Activated CD4-positive, alpha-beta T cell treated with anti-CD3 and anti-CD28 coated beads for 1 hour (primary cell): ENCODE data around the gene GGT6.
"Not testable (repeated sequence)": the region's sequence is repeated elsewhere in the genome, so short reads cannot be mapped to it uniquely, and the experiment has no call there.

ENCODE experiments used
- DNase-seq: peaks from one replicate; pipeline ENCODE4 v3.0.0-alpha.2; 2020

Gene GGT6, protein sequence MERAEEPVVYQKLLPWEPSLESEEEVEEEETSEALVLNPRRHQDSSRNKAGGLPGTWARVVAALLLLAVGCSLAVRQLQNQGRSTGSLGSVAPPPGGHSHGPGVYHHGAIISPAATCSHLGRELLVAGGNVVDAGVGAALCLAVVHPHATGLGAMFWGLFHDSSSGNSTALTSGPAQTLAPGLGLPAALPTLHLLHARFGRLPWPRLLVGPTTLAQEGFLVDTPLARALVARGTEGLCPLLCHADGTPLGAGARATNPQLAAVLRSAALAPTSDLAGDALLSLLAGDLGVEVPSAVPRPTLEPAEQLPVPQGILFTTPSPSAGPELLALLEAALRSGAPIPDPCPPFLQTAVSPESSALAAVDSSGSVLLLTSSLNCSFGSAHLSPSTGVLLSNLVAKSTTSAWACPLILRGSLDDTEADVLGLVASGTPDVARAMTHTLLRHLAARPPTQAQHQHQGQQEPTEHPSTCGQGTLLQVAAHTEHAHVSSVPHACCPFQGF

DNA sequence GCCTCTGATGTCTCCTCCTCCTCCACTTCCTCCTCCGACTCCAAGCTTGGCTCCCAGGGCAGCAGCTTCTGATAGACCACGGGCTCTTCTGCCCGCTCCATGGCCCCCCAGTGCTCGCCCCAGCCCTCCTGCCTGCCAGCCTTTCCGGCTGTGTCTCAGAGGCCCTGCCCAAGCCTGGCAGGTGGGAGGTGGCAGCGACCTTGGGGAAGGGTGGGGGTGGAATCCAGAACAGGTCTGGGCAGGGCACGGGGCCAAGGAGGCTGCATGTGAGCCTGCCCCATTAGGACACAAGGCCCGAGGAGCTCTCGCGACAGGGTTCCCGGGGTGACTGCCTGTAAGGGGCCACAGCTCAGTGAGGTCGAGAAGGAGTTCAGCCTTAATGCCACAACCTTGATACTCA is at the start of gene GGT6:
TSS of gene GGT6 (minus strand) at position 157 of the 400 bp plus-strand sequence. CDS start at position 101, 56 bp downstream.
- no peak for DNase-seq

DNA sequence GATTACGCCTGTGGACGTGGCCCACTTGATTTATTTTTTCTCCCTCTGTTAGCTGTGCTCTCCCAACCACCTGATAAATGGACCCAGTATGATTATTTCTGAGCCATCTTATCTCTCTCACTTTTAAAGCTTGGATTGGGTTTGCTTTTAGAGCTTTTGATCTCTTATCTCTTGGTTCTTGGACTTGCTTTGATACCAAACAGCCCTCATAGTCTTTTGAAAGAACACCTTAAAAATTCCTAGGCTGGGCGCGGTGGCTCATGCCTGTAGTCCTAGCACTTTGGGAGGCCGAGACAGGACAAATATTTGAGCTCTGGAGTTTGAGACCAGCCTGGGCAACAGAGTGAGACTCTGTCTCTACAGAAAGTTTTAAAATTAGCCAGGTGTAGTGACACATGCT is 49.8 kb upstream of the GGT6 start:
- no peak for DNase-seq

DNA sequence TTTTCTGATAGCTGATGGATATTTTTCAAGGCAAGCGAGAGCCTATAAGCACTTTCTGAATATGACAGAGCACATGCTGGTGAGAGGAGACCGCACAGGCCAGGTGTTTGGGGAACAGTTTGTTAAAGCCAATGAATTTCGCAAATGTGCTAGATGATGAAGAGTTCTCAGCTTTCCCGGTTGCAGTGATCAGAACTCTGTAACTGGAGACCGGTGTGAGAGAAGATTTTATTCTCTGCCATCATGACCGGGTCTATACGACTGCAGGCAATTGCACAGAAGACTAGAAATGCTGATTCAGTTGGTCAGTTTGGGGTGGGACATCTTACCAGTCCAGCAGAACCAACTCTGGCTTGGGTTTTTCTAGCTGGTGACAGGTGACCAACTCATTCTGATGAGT is 49.4 kb upstream of the GGT6 start:
- DNase-seq, result no peak

DNA sequence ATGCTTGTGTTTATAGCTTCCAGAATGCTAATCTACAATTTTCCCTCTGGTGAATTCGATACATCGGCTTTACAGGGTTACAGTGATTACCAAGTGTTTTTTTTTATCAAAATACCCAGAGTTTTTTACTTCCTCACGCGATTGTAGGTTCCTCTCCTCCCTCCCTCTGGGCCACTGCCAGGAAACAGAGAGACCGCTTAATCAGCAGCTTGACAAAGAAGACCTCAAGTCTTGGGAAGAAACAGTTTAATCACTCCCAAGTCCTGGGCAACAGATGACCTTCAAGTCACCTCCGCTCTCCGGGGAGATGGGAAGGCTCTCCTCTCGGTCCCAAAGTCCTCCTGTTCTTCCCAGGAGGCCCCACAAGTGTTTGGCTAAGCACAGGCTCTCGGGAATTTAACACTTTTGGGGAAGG is 47.4 kb upstream of the GGT6 start:
- DNase-seq, result no peak

DNA sequence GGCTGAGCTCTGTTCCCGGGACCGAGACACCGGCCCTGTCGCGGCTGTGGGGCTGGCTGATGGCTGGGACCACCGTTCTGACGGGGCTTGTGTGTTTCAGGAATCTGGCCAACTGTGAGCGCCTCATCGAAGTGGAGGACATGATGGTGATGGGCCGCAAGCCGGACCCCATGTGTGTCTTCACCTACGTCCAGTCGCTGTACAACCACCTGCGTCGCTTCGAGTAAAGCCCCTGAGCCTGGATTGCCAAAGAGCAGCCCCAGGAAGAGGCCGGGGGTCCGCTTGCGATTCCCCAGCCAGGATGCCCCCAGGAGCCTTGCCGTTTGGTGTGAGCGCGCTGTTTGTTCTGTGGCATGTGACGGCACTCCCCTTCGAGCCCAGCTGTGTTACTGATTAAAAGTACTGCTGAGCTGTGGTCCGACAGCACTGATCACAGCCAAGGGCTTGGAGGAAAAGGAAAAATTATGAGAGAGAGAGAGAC is 46.9 kb upstream of the GGT6 start:
- no peak for DNase-seq

DNA sequence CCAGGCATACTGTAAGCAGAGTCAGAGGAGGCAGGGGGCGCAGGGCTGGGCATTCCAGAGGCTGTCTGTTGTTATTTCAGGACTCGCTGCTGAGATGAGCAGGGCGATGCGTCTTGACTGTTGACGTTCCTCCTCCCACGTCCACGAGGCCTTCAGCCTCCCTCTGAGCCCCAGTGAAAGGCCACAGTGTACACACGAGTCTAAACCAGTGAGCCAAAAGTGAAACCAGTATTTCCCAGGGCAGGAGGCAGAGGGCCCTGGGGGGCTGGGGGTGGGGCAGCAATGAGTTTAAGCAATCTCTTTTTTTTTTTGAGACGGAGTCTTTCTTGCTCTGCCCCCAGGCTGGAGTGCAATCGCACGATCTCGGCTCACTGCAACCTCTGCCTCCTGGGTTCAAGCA is 45.4 kb upstream of the GGT6 start:
- DNase-seq, result no peak

DNA sequence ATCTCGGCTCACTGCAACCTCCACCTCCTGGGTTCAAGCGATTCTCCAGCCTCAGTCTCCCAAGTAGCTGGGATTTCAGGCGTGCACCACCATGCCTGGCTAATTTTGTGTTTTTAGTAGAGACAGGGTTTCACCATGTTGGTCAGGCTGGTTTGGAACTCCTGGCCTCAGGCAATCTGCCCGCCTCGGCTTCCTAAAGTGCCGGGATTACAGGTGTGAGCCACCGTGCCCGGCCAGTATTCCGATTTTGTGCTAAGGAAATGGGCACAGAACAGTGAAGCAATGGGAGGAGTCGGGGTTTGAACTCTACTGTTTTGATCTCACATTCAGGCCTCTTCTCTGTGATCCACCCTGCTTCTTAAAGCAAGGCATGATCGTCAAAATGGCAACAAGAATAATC is 44.4 kb upstream of the GGT6 start:
- not testable (repeated sequence) for DNase-seq

DNA sequence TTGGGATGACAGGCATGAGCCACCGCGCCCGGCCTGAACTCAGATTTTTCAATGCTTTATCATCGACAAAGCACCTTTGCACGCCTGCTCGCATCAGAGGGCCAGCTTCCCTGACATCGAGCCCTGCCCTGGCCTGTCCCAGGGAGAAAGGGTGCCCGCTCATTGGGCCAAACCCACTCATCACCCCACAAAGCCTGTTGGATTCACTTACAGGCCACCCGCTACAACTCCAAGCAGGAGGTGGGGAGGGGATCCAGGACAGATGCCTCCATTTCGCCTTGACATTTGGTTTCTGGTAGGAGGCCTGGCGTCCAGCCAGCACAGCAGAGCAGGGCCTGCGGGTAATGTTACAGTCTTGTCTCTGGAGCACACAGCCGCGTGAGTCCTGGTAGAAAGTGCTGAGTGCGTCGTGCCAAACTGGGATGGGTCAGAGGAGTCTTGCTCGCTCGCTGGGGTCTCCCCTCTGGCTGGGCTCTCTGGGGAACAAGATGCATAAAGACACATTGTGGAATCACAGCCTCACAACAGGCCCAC is 43.8 kb upstream of the GGT6 start:
- no peak for DNase-seq

DNA sequence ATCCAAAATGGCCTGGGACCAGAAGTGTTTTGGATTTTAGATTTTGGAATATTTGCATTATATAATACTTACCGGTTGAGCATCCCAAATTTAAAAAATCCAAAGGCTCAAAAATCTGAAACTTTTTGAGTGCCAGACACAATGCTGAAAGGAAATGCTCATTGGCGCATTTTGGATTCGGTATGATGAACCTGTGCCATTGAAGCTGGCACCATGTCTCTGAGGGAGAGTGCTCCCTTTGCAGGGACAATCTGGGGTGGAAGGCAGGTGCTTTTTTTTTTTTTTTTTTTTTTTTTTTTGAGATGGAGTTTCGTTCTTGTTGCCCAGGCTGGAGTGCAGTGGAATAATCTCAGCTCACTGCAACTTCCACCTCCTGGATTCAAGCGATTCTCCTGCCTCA is 41.7 kb upstream of the GGT6 start:
- no peak for DNase-seq

DNA sequence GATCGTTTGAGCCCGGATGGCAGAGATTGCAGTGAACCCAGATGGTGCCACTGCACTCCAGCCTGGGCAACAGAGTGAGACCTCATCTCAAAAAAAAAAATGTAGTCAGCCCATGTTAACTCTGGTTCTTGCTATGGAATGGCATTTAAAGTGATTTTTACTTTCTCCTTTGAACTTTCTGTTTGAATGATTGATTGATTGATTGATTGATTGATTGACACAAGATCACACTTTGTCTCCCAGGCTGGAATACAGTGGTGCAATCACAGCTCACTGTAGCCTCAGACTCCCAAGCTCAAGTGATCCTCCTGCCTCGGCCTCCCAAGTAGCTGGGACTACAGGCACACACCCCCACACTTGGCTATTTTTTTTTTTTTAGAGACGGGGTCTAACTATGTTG is 40.9 kb upstream of the GGT6 start:
- no peak for DNase-seq

DNA sequence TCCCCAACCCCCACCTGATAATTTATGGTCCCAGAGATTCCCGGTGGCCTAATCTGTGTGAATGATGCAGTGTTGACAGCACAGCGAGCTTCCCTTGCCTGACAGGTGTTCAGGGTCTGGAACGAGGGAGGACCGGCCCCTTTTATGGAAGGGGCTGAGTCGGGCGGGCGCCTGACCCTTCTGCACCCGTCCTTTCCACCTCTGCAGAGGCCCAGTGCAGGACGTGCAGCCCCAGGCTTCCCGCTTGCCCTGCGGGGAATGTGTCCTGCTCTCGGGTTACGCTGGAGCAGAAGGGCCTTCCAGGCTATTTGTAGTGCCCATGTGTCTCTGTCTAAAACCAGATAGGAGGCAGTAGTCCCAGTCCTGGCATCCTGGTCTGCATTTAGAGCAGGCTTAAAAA is 40.2 kb upstream of the GGT6 start:
- DNase-seq, result no peak

DNA sequence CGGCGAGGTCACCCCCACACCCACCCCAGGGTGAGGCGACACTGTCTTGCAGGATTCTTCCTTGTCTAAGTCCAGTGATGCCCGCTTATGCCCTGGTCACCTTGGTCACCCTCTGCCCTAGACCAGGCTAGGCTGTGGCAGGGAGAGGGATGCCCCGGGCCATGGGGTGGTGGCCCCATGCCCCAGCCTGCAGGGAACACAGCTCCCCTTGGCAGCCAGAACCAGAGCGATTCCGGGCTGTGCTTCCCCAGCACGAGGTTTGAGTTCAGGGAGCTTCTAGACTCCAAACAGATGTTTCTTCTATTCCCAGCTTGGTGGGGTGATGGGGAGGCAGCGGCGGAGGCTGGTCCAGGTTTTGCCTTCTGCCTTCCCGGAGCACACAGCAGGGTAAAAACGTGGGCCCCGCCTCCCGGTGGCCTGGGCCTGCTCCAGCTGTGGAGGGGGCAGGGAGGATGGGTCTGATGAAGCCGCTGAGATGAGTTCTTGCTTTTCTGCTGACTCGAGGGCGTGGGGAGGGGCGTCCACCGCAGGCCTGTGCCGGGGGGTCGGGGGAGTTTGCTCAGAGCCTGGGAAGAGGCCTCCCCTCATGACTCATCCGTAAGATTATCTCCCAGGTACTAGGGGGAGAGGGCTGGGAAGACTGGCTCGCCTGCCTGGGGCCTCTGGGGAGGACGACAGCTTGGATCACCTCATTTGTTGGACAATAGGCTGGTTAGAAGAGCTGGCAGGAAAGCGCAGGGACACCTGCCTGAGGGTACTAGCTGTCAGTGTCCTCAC is 39.3 kb upstream of the GGT6 start:
- no peak for DNase-seq

DNA sequence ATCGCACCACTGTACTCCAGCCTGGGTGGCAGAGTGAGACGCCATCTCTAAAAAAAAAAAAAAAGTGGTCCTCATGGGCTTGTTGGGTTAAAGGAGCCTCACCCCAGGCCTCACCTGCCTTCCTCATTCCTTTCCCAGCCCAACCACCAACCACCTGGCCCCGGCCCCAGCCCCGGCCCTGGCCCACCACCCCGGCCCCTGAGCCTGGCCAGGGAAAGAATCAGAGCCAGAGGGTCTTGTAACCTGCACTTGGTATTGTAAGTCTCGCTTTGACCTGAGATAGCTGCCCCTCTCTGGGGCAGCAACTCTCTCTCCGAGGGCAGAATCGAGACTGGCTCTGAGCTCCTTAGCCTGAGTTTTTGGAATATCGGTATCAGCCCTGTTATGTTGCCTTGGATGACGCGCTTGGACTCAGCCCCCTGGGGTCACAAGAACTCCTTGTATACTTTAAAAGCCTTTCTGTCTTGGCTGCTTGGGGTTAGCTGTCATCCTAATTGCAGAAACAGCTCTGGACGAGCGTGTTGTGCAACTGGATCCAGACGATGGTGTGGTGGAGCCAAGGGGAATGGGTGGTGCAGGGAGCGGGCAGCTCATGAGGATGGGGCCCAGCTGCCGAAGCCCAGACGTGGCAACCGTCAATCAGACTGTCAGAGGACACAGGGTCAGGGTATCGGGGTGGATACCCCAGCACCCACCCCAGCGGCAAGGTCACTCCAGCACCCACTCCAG is 38.6 kb upstream of the GGT6 start:
- DNase-seq, result no peak

DNA sequence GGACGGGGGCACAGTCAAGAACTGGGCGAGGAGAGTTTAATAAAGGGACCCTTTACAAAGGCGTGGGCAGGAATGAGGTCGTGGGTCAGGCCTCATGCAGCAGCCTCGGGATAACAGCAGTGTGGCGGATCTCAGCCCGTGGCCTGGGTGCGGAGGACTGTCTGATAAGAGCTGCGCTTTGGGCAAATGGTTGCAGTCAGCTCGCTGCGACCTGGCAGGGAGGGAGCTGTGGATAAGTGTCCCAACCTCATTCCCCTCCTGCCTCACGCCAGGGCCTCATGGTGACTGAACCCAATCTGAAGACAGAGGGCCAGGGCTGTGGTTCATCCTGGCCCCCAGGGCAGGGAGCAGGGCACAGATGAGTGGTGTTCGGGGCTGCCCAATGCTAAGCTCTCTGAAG is 37.6 kb upstream of the GGT6 start:
- no peak for DNase-seq

DNA sequence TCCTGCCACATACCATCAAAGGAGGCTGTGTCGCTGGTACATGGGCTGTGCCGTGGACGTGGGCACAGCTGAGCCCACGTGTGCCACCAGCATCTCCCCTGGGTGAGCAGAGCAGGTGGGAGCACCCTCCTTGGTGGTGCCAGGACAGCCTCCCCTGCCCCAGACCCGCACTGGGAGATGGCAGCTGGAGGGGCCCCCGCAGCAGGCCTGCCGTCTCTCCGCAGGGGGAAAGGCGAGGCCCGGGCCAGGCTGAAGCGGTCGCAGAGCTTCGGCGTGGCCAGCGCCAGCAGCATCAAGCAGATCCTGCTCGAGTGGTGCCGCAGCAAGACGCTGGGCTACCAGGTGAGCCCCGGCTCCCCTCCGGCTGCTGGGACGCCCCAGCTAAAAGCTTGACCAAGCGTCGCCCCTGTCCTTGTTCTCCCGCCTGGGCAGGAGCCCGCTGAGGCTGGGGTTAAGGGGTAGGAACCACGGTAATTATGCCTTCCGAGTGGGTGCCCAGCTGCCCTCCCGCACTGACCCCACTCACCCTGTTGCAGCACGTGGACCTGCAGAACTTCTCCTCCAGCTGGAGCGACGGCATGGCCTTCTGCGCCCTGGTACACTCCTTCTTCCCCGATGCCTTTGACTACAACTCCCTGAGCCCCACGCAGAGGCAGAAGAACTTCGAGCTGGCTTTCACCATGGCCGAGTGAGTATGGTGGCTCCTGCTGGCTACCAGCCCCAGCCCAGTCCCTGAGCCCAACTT is 36.4 kb upstream of the GGT6 start:
- no peak for DNase-seq

DNA sequence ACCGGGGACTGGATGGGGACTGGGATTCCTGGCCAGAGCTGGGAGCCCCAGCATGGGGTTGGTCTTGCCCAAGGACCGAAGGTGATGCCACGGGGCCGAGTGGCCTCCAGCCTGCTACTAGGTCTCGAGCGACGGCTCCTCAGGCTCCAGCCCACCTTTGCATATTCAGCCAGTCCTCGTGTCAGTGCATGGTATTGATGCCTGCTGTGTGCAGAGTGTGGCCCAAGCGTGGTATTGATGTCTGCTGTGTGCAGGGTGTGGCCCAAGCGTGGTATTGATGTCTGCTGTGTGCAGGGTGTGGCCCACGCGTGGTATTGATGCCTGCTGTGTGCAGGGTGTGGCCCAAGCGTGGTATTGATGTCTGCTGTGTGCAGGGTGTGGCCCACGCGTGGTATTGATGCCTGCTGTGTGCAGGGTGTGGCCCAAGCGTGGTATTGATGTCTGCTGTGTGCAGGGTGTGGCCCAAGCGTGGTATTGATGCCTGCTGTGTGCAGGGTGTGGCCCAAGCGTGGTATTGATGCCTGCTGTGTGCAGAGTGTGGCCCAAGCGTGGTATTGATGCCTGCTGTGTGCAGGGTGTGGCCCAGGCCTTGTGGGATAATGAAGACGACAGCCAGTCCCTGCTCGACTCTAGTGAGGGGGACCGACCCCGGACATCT is 35.4 kb upstream of the GGT6 start:
- not testable (repeated sequence) for DNase-seq

DNA sequence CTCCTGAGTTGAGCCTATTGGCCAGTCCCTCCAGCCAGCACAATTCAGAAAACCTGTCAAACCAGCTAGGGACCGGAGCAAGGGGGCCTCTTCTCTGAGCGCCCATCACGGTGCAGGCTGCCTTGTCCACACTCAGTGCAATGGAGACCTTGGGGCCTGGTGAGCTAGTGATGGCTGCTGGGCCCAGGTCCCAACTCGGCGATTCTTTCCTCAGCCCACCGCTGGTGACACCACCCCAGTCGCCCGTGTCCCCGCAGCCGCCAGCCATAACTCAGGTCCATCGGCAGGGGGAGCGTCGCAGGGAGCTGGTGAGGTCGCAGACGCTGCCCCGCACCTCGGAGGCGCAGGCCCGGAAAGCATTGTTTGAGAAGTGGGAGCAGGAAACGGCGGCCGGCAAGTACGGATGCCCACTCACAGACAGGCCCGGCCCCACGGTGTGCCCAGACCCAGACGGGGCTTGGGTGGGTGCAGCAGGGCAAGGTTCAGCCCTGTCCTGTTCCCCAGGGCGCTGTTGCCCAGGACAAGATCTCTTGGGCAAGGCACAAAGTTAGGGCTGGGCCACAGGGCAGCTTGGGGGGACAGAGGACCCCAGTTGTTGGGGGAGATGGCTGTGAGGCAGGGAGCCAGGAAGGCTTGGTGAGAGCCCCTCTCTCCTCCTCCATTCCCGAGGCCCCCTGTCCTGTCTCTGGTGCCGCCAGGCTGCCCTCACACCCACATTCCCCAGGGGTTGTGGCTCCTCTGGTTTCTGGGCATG is 34.7 kb upstream of the GGT6 start:
- DNase-seq, result peak; percentile 20

DNA sequence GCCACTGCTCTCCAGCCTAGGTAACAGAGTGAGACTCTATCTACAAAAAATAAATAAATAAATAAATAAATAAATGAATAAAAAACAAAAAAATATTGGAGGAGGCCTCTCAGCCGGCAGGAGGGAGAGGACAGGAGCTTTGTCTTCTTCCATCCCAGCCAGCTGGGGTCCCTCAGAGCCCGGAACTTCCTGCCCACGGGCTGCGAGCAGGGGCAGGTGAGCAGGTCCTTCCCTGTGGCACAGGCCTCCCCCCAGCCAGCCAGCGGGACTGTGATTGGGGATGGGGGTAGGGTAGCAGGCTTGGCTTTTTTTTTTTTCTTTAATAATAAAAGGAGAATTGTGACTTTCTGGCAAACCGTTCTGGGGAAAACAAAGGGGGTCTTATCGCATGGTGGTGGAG is 34.0 kb upstream of the GGT6 start:
- DNase-seq, result no peak

DNA sequence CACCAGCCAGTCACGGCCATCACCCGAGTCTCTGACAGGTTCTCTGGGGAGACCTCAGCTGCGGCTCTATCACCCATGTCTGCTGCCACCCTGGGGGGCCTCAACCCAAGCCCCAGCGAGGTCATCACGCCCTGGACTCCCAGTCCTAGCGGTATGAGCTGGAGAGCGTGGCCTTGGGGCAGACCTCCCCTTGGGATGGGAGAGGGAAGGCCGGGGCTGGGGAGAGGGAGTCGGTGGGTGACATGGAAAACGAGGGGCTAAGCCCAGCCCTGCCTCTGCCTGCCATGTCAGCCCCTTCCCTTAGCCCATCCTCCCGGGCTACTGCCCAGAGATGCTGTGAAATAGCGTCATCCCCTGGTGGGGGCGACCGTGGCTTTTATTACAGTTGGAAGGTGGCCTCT is 32.6 kb upstream of the GGT6 start:
- no peak for DNase-seq

DNA sequence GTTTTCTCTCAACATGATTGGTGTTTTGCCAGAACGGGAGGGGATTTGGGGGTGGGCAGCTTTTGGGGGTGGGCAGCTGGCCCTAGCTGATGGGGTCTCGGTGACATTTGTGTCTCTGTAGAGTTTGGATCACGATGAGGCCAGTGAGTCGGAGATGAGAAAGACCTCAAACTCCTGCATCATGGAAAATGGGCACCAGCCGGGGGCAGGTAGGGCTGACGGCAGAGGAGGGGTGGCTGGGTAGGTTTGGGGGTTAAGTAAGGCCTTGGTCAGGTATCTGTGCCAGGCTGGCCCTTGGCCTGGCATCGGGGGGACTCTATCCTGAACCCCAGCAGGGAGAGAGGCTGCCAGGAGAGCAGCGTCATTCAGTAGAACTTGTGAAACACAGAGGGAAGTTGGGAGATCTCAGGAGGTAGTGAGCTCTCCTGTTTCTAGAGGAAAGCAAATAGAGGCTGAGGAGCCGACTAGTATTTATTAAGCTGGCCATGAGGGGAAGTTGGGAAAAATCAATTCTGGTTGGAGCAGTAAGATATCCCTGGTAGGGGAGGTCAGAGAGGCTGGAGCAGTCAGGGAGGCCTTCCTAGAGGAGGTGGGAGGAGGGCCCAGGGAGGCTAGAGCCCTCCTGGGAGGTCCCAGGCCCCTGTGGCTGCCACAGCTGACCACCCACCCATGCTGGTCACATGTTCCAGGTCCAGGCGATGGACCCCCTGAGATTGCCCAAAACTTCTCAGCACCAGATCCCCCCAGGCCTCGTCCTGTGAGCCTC is 32.0 kb upstream of the GGT6 start:
- DNase-seq, result no peak
